H9 (cell line): ENCODE results near the gene CFAP46. TPM values are rescaled to one million over a fixed set of nuclear protein-coding genes. Genes with fewer than 3 reads are reported as not detected.

Experiments
- DNase-seq: peaks from one replicate; pipeline ENCODE4 v3.0.0-alpha.2; 2017
- H2AFZ ChIP-seq: one replicate; pipeline ENCODE4 v1.6.1; 2013; ENCODE audit warnings: mild to moderate bottlenecking, low read length, control low read depth, moderate library complexity
- H2AK5ac ChIP-seq: 2 replicates; pipeline ENCODE4 v1.6.1; 2013; ENCODE audit warnings: low read length, control low read depth, mixed read lengths; ENCODE audit not compliant: insufficient read length
- H2BK120ac ChIP-seq: one replicate; pipeline ENCODE4 v1.6.1; 2013; ENCODE audit warnings: low read depth, mild to moderate bottlenecking, low read length, control low read depth, inconsistent platforms; ENCODE audit not compliant: poor library complexity, severe bottlenecking
- H2BK12ac ChIP-seq: 2 replicates; pipeline ENCODE4 v1.6.1; 2013; ENCODE audit warnings: low read length, control low read depth, mixed read lengths, low read depth; ENCODE audit not compliant: insufficient read length
- H2BK15ac ChIP-seq: 2 replicates; pipeline ENCODE4 v1.6.1; 2013; ENCODE audit warnings: low read depth, low read length, control low read depth
- H2BK20ac ChIP-seq: one replicate; pipeline ENCODE4 v1.6.1; 2013; ENCODE audit warnings: low read depth, mild to moderate bottlenecking, low read length, control low read depth, inconsistent platforms; ENCODE audit not compliant: poor library complexity, severe bottlenecking
- H2BK5ac ChIP-seq: 2 replicates; pipeline ENCODE4 v1.6.1; 2013; ENCODE audit warnings: low read length, control low read depth, mixed read lengths; ENCODE audit not compliant: insufficient read length
- H3K14ac ChIP-seq: 2 replicates; pipeline ENCODE4 v1.6.1; 2013; ENCODE audit warnings: low read length, control low read depth; ENCODE audit not compliant: insufficient read depth
- H3K18ac ChIP-seq: 2 replicates; pipeline ENCODE4 v1.6.1; 2013; ENCODE audit warnings: low read depth, mild to moderate bottlenecking, mixed read lengths, low read length, control low read depth; ENCODE audit not compliant: insufficient read length
- H3K23ac ChIP-seq: 2 replicates; pipeline ENCODE4 v1.6.1; 2013; ENCODE audit warnings: low read length, control low read depth, mixed read lengths, low read depth; ENCODE audit not compliant: insufficient read length
- H3K23me2 ChIP-seq: 2 replicates; pipeline ENCODE4 v1.6.1; 2013; ENCODE audit warnings: low read depth, mild to moderate bottlenecking, mixed read lengths, low read length, control low read depth; ENCODE audit not compliant: insufficient read length, poor library complexity, severe bottlenecking
- H3K27ac ChIP-seq: 2 replicates; pipeline ENCODE4 v1.5.1; 2013; ENCODE audit warnings: low read length, control low read depth, mixed read lengths, low read depth; ENCODE audit not compliant: insufficient read length
- H3K27me3 ChIP-seq: 2 replicates; pipeline ENCODE4 v1.6.1; 2013; ENCODE audit warnings: low read length, control low read depth, inconsistent platforms; ENCODE audit not compliant: insufficient read depth
- H3K4ac ChIP-seq: 2 replicates; pipeline ENCODE4 v1.6.1; 2013; ENCODE audit warnings: low read depth, mild to moderate bottlenecking, control low read depth, inconsistent platforms, low read length, moderate library complexity
- H3K4me1 ChIP-seq: 2 replicates; pipeline ENCODE4 v1.6.1; 2013; ENCODE audit warnings: low read length, control low read depth, inconsistent platforms; ENCODE audit not compliant: insufficient read depth
- H3K4me2 ChIP-seq: 2 replicates; pipeline ENCODE4 v1.6.1; 2013; ENCODE audit warnings: low read length, control low read depth, mixed read lengths; ENCODE audit not compliant: insufficient read length, insufficient read depth
- H3K56ac ChIP-seq: 2 replicates; pipeline ENCODE4 v1.6.1; 2013; ENCODE audit warnings: low read depth, mild to moderate bottlenecking, mixed read lengths, low read length, control low read depth; ENCODE audit not compliant: insufficient read length
- H3K79me1 ChIP-seq: 2 replicates; pipeline ENCODE4 v1.6.1; 2013; ENCODE audit warnings: low read depth, mild to moderate bottlenecking, moderate library complexity, low read length, control low read depth, inconsistent platforms; ENCODE audit not compliant: insufficient read depth, poor library complexity, severe bottlenecking
- H3K79me2 ChIP-seq: 2 replicates; pipeline ENCODE4 v1.6.1; 2013; ENCODE audit warnings: low read length, control low read depth, inconsistent platforms; ENCODE audit not compliant: insufficient read depth
- H3K9ac ChIP-seq: 2 replicates; pipeline ENCODE4 v1.6.1; 2013; ENCODE audit warnings: low read length, control low read depth, mixed read lengths; ENCODE audit not compliant: insufficient read length; ENCODE audit errors: extremely low read depth
- H3K9me3 ChIP-seq: one replicate; pipeline ENCODE4 v1.6.1; 2013; ENCODE audit warnings: low read depth, low read length, inconsistent platforms; ENCODE audit not compliant: control insufficient read depth
- H3T11ph ChIP-seq: one replicate; pipeline ENCODE4 v1.6.1; 2013; ENCODE audit warnings: mild to moderate bottlenecking, low read length, control low read depth, inconsistent platforms
- H4K20me1 ChIP-seq: one replicate; pipeline ENCODE4 v1.6.1; 2013; ENCODE audit not compliant: control insufficient read depth, insufficient read length, insufficient read depth
- H4K5ac ChIP-seq: 2 replicates; pipeline ENCODE4 v1.6.1; 2013; ENCODE audit warnings: low read depth, mild to moderate bottlenecking, mixed read lengths, low read length, control low read depth; ENCODE audit not compliant: insufficient read length
- H4K8ac ChIP-seq: replicated peaks from 2 replicates; pipeline ENCODE4 v1.6.1; 2013; ENCODE audit warnings: low read length, control low read depth, mixed read lengths, low read depth; ENCODE audit not compliant: insufficient read length
- H4K91ac ChIP-seq: 2 replicates; pipeline ENCODE4 v1.6.1; 2013; ENCODE audit warnings: low read depth, mild to moderate bottlenecking, moderate library complexity, mixed read lengths, low read length, control low read depth; ENCODE audit not compliant: insufficient read length
- H3K27ac Mint-ChIP-seq, 3 experiments: 2 replicates in 2 of 3; 3 replicates in 1 of 3; pipeline ENCODE4 v1.8.0; 2020 to 2021; ENCODE audit warnings: mixed read lengths in 3 of 3, mild to moderate bottlenecking in 1 of 3, moderate library complexity in 1 of 3
- H3K27me3 Mint-ChIP-seq: 2 replicates; pipeline ENCODE4 v1.8.0; 2021; ENCODE audit warnings: low read depth, mild to moderate bottlenecking, moderate library complexity, mixed read lengths
- H3K36me3 Mint-ChIP-seq, 3 experiments: 2 replicates in 2 of 3; 3 replicates in 1 of 3; pipeline ENCODE4 v1.8.0; 2020 to 2021; ENCODE audit warnings: low read depth in 3 of 3, mixed read lengths in 3 of 3; ENCODE audit not compliant: insufficient read depth in 1 of 3
- H3K4me1 Mint-ChIP-seq, 2 experiments: 2 replicates each; pipeline ENCODE4 v1.8.0; 2020; ENCODE audit warnings: mixed read lengths in 2 of 2
- H3K4me3 Mint-ChIP-seq, 2 experiments: 2 replicates in 1 of 2; 3 replicates in 1 of 2; pipeline ENCODE4 v1.8.0; 2020 to 2021; ENCODE audit warnings: mild to moderate bottlenecking in 2 of 2, mixed read lengths in 2 of 2, moderate library complexity in 1 of 2
- H3K9me3 Mint-ChIP-seq, 2 experiments: 2 replicates in 1 of 2; 3 replicates in 1 of 2; pipeline ENCODE4 v1.8.0; 2020; ENCODE audit warnings: mild to moderate bottlenecking in 2 of 2, mixed read lengths in 2 of 2, moderate library complexity in 1 of 2
- WGBS: extraction: QIAGEN DNeasy Blood & Tissue Kit; methylation state at CpG from one replicate; pipeline ENCODE4 v1.1.7; 2013; ENCODE audit warnings: missing lambda C conversion rate, low lambda C conversion rate, mixed read lengths; ENCODE audit not compliant: insufficient read length; ENCODE audit errors: extremely low coverage; 5-methylcytosine and 5-hydroxymethylcytosine counted together
- total RNA-seq: library from RNA; stranded (reverse); gene quantifications from 2 replicates; pipeline ENCODE4 v1.2.1, GENCODE V29; 2021
- TF ChIP-seq, protein P1 (sequence below): fragments of 200-600 bp; sonication (generic); conservative IDR thresholded peaks from 3 replicates; pipeline ENCODE4 v1.8.0; 2021; ENCODE audit warnings: antibody characterized with exemption, mild to moderate bottlenecking

The CFAP46 gene
- total RNA-seq, 1 experiment from 2014 or later, result 3.1 TPM

DNA sequence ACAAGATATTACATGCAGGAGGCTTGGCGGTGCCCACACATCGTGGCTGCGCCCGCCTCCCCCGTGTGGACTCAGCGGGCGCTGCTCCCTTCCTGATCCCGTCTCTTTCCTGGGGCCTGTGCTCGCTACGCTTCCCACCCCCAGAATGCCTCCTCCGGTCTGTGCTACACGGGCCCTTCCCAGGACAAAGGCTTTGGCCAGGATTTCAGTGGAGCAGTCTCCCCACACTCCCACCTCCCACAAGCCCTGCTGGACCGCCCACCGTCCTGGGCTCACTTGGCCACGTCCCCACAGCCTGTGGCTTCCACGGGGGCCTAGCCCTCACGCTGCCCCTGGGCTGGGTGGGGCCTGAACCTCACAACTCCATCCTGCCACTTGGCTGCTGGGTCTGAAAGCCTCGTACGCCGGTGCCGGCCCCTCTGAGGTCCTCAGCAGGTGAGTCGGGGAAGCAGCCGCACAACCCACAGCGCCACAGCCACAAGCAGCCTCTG lies 17.3 kb downstream of the CFAP46 start:
- no peak overlapping the region for H3K14ac ChIP-seq
- no peak overlapping the region for H2BK15ac ChIP-seq
- no peak overlapping the region for H4K8ac ChIP-seq
- Mint-ChIP-seq H3K27ac (peak overlapping the region in 1 of 3 experiments; percentile 28; a peak in 2 of 7 replicates), H3K36me3 (no peaks in the 10 kb centered on the region; a peak in 1 of 7 replicates), H3K27me3 (no peaks in the 10 kb centered on the region), H3K9me3 (no peaks in the 10 kb centered on the region), H3K4me3 (no peak overlapping the region), H3K4me1 (0 out of 4 replicates have a peak, but pooled peaks cover 0 to 3% of the 10 kb centered on the region in 2 experiments)
- no CpG with 5 or more reads among the region's 24 CpGs for WGBS
- no peaks in the 10 kb centered on the region for H3K23me2 ChIP-seq
- no peak overlapping the region for H3K9ac ChIP-seq
- no peak overlapping the region for H2BK12ac ChIP-seq
- no peak overlapping the region for H3K4ac ChIP-seq
- H2BK20ac ChIP-seq, result no peak overlapping the region
- no peak overlapping the region for H2BK120ac ChIP-seq
- no peak overlapping the region for H3T11ph ChIP-seq
- no peaks in the 10 kb centered on the region for H3K79me1 ChIP-seq
- no peaks in the 10 kb centered on the region for H3K9me3 ChIP-seq
- H3K56ac ChIP-seq, result no peak overlapping the region
- no peaks in the 10 kb centered on the region for H4K20me1 ChIP-seq
- H2AFZ ChIP-seq, result no peak overlapping the region
- H4K91ac ChIP-seq, result no peak overlapping the region
- H3K18ac ChIP-seq, result no peak overlapping the region
- no peaks in the 10 kb centered on the region for H3K4me1 ChIP-seq
- no peak overlapping the region for H3K27ac ChIP-seq
- TF ChIP-seq, protein P1, sequence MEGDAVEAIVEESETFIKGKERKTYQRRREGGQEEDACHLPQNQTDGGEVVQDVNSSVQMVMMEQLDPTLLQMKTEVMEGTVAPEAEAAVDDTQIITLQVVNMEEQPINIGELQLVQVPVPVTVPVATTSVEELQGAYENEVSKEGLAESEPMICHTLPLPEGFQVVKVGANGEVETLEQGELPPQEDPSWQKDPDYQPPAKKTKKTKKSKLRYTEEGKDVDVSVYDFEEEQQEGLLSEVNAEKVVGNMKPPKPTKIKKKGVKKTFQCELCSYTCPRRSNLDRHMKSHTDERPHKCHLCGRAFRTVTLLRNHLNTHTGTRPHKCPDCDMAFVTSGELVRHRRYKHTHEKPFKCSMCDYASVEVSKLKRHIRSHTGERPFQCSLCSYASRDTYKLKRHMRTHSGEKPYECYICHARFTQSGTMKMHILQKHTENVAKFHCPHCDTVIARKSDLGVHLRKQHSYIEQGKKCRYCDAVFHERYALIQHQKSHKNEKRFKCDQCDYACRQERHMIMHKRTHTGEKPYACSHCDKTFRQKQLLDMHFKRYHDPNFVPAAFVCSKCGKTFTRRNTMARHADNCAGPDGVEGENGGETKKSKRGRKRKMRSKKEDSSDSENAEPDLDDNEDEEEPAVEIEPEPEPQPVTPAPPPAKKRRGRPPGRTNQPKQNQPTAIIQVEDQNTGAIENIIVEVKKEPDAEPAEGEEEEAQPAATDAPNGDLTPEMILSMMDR, result no peak
- no peak overlapping the region for H3K4me2 ChIP-seq
- no peak overlapping the region for H2BK5ac ChIP-seq
- no peaks in the 10 kb centered on the region for H3K79me2 ChIP-seq
- H2AK5ac ChIP-seq, result no peak overlapping the region
- H3K27me3 ChIP-seq, result no peaks in the 10 kb centered on the region
- H4K5ac ChIP-seq, result no peak overlapping the region
- H3K23ac ChIP-seq, result no peak overlapping the region
- no peak for DNase-seq
